Fibroblast of the aortic adventitia (primary cell): ENCODE measurements around the gene TP73. TPM values are rescaled to one million over a fixed set of nuclear protein-coding genes. Genes with fewer than 3 reads are reported as not detected.

Source experiments
- DNase-seq: peaks from one replicate; pipeline ENCODE4 v3.0.0-alpha.2; 2010; ENCODE audit warnings: low read depth
- H3K4me3 ChIP-seq: 2 replicates; pipeline ENCODE4 v1.5.1; 2011; ENCODE audit warnings: low read depth, mild to moderate bottlenecking, control low read depth, low read length, moderate library complexity
- CTCF ChIP-seq: IDR thresholded peaks from 2 replicates; pipeline ENCODE4 v1.5.1; 2011; ENCODE audit warnings: mild to moderate bottlenecking, low read length, control low read depth, inconsistent platforms; ENCODE audit not compliant: insufficient read depth
- total RNA-seq: library from RNA; depleted of rRNA; stranded (reverse); fragments of >200 nt; gene quantifications from 2 replicates; pipeline ENCODE4 v1.2.3, GENCODE V29; 2012; ENCODE audit warnings: low replicate concordance

TP73 gene
- total RNA-seq, 1 donor: 0.18 TPM

- DNase-seq: no peak
- TF ChIP-seq CTCF: no peak
- no peak overlapping the region for H3K4me3 ChIP-seq
These were observed 45.3 kb upstream of the TP73 start for GRCh38 chr1:3606779-3607702.

GRCh38 chr1:3607703-3608065 is 44.6 kb upstream of the TP73 start:
- no peak for TF ChIP-seq CTCF
- no peak overlapping the region for H3K4me3 ChIP-seq
- no peak for DNase-seq

- no peak overlapping the region for H3K4me3 ChIP-seq
- DNase-seq: no peak
- TF ChIP-seq CTCF: no peak
These were observed 44.2 kb upstream of the TP73 start for GRCh38 chr1:3608154-3608553.

GRCh38 chr1:3609016-3609768 is 43.1 kb upstream of the TP73 start:
- H3K4me3 ChIP-seq: no peak overlapping the region
- no peak for DNase-seq
- no peak for TF ChIP-seq CTCF

- no peak overlapping the region for H3K4me3 ChIP-seq
- DNase-seq: no peak
- no peak for TF ChIP-seq CTCF
These were observed 42.4 kb upstream of the TP73 start for GRCh38 chr1:3609769-3610526.

GRCh38 chr1:3610527-3611169 is 41.7 kb upstream of the TP73 start:
- peak; percentile 43 for DNase-seq
- TF ChIP-seq CTCF: no peak
- peak overlapping the region; percentile 5 for H3K4me3 ChIP-seq
